Esophagus squamous epithelium (tissue), 4 donors: Measurements from ENCODE around the gene BEND5.

Experiments
- POLR2A ChIP-seq, 4 donors: fragments of 450-650 bp; IDR thresholded peaks; one replicate each; pipeline ENCODE4 v1.6.1; 2017; ENCODE audit warnings: antibody characterized with exemption in 4 of 4, mild to moderate bottlenecking in 4 of 4, moderate library complexity in 3 of 4
- TF ChIP-seq, protein P1 (sequence below), 6 experiments: fragments of 450-650 bp in 4 of 6; fragments of 200-600 bp in 2 of 6; sonication (generic) in 2 of 6; IDR thresholded peaks; one replicate each; pipeline ENCODE4 v1.5.1; 2016 to 2019; ENCODE audit warnings: antibody characterized with exemption in 6 of 6, mild to moderate bottlenecking in 4 of 6, moderate library complexity in 4 of 6

DNA sequence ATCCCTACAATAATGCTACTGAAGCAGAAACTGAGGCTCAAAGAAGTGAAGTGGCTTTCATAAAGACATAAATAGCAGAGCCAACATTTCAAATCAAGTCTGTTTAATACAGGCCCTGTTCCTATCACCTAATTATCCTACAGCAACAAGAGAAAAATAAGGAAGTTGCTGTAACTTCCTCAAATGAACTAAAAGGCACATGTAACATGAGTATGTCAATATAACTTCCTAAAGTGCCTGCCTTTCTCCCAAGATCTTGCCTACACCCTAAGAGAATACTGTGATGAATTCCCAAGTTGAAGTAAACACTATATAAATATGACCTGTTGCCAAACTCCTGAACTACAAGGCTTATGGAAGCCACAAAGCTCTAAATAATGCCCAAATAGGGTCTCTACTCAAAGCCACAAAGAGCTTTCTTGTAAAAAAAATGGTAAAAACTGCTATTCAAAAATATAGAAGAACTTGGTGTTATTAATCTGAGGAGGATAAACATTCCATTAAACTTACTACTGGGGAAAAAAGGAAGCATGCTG lies 8.6 kb downstream of the BEND5 start:
- TF ChIP-seq POLR2A (IDR thresholded peaks at IDR 0.05) = no peak
- TF ChIP-seq, protein P1, sequence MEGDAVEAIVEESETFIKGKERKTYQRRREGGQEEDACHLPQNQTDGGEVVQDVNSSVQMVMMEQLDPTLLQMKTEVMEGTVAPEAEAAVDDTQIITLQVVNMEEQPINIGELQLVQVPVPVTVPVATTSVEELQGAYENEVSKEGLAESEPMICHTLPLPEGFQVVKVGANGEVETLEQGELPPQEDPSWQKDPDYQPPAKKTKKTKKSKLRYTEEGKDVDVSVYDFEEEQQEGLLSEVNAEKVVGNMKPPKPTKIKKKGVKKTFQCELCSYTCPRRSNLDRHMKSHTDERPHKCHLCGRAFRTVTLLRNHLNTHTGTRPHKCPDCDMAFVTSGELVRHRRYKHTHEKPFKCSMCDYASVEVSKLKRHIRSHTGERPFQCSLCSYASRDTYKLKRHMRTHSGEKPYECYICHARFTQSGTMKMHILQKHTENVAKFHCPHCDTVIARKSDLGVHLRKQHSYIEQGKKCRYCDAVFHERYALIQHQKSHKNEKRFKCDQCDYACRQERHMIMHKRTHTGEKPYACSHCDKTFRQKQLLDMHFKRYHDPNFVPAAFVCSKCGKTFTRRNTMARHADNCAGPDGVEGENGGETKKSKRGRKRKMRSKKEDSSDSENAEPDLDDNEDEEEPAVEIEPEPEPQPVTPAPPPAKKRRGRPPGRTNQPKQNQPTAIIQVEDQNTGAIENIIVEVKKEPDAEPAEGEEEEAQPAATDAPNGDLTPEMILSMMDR (IDR thresholded peaks at IDR 0.05) = no peak
